GM23248 (cell line): ENCODE results near the gene SNAPC1. TPM values are rescaled to one million over a fixed set of nuclear protein-coding genes. Genes with fewer than 3 reads are reported as not detected.

ENCODE experiments used
- DNase-seq: peaks from one replicate; pipeline ENCODE4 v3.0.0-alpha.2; 2015
- H2AFZ ChIP-seq: fragments of 200-600 bp; sonication (generic); 2 replicates; pipeline ENCODE4 v1.6.1; 2016; ENCODE audit warnings: antibody characterized with exemption
- H3F3A ChIP-seq: fragments of 200-600 bp; sonication (generic); 2 replicates; pipeline ENCODE4 v1.6.1; 2016; ENCODE audit warnings: mild to moderate bottlenecking, antibody characterized with exemption, mixed run types; ENCODE audit not compliant: insufficient read depth
- H3K27ac ChIP-seq: fragments of 200-600 bp; sonication (generic); 2 replicates; pipeline ENCODE4 v1.5.1; 2016; ENCODE audit warnings: mild to moderate bottlenecking
- H3K27me3 ChIP-seq: fragments of 200-600 bp; sonication (generic); replicated peaks from 2 replicates; pipeline ENCODE4 v1.6.1; 2016; ENCODE audit warnings: mild to moderate bottlenecking; ENCODE audit not compliant: insufficient read depth
- H3K36me3 ChIP-seq: fragments of 200-600 bp; sonication (generic); 2 replicates; pipeline ENCODE4 v1.6.1; 2016; ENCODE audit warnings: low read depth, mild to moderate bottlenecking
- H3K4me1 ChIP-seq: fragments of 200-600 bp; sonication (generic); 2 replicates; pipeline ENCODE4 v1.6.1; 2016; ENCODE audit warnings: mild to moderate bottlenecking; ENCODE audit not compliant: insufficient read depth
- H3K4me2 ChIP-seq: fragments of 200-600 bp; sonication (generic); one replicate; pipeline ENCODE4 v1.6.1; 2016; ENCODE audit warnings: mild to moderate bottlenecking; ENCODE audit not compliant: unreplicated experiment
- H3K4me3 ChIP-seq: fragments of 200-600 bp; sonication (generic); 2 replicates; pipeline ENCODE4 v1.5.1; 2016; ENCODE audit warnings: mild to moderate bottlenecking
- H3K79me2 ChIP-seq: fragments of 200-600 bp; sonication (generic); 2 replicates; pipeline ENCODE4 v1.6.1; 2016; ENCODE audit warnings: mild to moderate bottlenecking; ENCODE audit not compliant: insufficient read depth
- H3K9ac ChIP-seq: fragments of 200-600 bp; sonication (generic); 2 replicates; pipeline ENCODE4 v1.6.1; 2016; ENCODE audit warnings: mild to moderate bottlenecking
- H3K9me2 ChIP-seq: fragments of 200-600 bp; sonication (generic); 2 replicates; pipeline ENCODE4 v1.6.1; 2016; ENCODE audit warnings: mixed run types, mild to moderate bottlenecking, moderate library complexity; ENCODE audit not compliant: insufficient read depth
- H3K9me3 ChIP-seq: fragments of 200-600 bp; sonication (generic); one replicate; pipeline ENCODE4 v1.6.1; 2017; ENCODE audit warnings: low read depth
- H4K20me1 ChIP-seq: fragments of 200-600 bp; sonication (generic); 2 replicates; pipeline ENCODE4 v1.6.0; 2016; ENCODE audit not compliant: insufficient read depth
- EZH2 ChIP-seq: fragments of 200-600 bp; sonication (generic); IDR thresholded peaks from 2 replicates; pipeline ENCODE4 v1.6.1; 2018; ENCODE audit warnings: antibody characterized with exemption, mild to moderate bottlenecking; ENCODE audit not compliant: insufficient read depth, poor library complexity, severe bottlenecking
- EZH2phosphoT487 ChIP-seq: fragments of 200-600 bp; sonication (generic); IDR thresholded peaks from 2 replicates; pipeline ENCODE4 v1.6.1; 2018; ENCODE audit warnings: antibody characterized with exemption, moderate library complexity, mild to moderate bottlenecking, low read depth; ENCODE audit not compliant: insufficient read depth
- WGBS, 2 experiments: methylation state at CpG; one replicate each; pipeline ENCODE4 v1.1.6; 2015 to 2017; ENCODE audit warnings: low lambda C conversion rate in 2 of 2, low coverage in 1 of 2; ENCODE audit errors: missing lambda C conversion rate in 2 of 2; 5-methylcytosine and 5-hydroxymethylcytosine counted together
- in situ Hi-C: fragments of 300-500 bp; cut with MboI; formaldehyde crosslinking; loops from 2 replicates; pipeline ENCODE4 v1.15.0; 2020
- polyA plus RNA-seq: library from polyadenylated mRNA; unstranded; fragments of >200 nt; fragmentation: Nextera tagmentation; extraction: Ambion mirVana; gene quantifications from 2 replicates; pipeline ENCODE4 v1.2.1, GENCODE V29; 2016
- total RNA-seq: library from RNA; depleted of rRNA; stranded (reverse); fragments of >200 nt; shearing (Covaris generic); gene quantifications from 2 replicates; pipeline ENCODE4 v1.2.3, GENCODE V29; 2014

The SNAPC1 gene
- total and polyA plus RNA-seq, 2 experiments from 2014 or later = 35.9 to 41.6 TPM

- H3K4me2 ChIP-seq = peak overlapping the region; percentile 66
- H3K36me3 ChIP-seq = peaks cover 89% of the 10 kb centered on the region
- H2AFZ ChIP-seq = no peak overlapping the region
- H4K20me1 ChIP-seq = peaks cover 5% of the 10 kb centered on the region; the same call in 1 of the 2 replicates
- H3K4me1 ChIP-seq = peaks cover 52% of the 10 kb centered on the region
- H3K27me3 ChIP-seq = no peaks in the 10 kb centered on the region
- H3K9ac ChIP-seq = peak overlapping the region; percentile 65
- peak overlapping the region; percentile 66 for H3K4me3 ChIP-seq
- peak overlapping the region; percentile 75 for H3K27ac ChIP-seq
- H3K79me2 ChIP-seq = peaks cover 88% of the 10 kb centered on the region
- no peaks in the 10 kb centered on the region for H3K9me2 ChIP-seq
- in situ Hi-C loops = no loop called here
- no peak for DNase-seq
- H3F3A ChIP-seq = peaks cover 97% of the 10 kb centered on the region
- no peak for TF ChIP-seq EZH2
- no peak for TF ChIP-seq EZH2phosphoT487
- no peaks in the 10 kb centered on the region for H3K9me3 ChIP-seq
Measured at GRCh38 chr14:61746881-61747280, 15.3 kb upstream of the SNAPC1 start.

- peak; percentile 54 for DNase-seq
- peak overlapping the region; percentile 66 for H3K4me3 ChIP-seq
- H3K27ac ChIP-seq = peak overlapping the region; percentile 75
- H3K9me2 ChIP-seq = no peaks in the 10 kb centered on the region
- H3K9ac ChIP-seq = peak overlapping the region; percentile 65
- H3K79me2 ChIP-seq = peaks cover 84% of the 10 kb centered on the region
- in situ Hi-C loops = no loop called here
- no peaks in the 10 kb centered on the region for H3K9me3 ChIP-seq
- H3K27me3 ChIP-seq = no peaks in the 10 kb centered on the region
- H3K4me2 ChIP-seq = peak overlapping the region; percentile 66
- TF ChIP-seq EZH2phosphoT487 (no peak), EZH2 (no peak)
- H2AFZ ChIP-seq = no peak overlapping the region
- H3F3A ChIP-seq = peaks cover 97% of the 10 kb centered on the region
- WGBS, 2 experiments = 76 to 78% methylated on average over 3 of the region's 3 CpGs
- peaks cover 56% of the 10 kb centered on the region for H3K4me1 ChIP-seq
- peaks cover 88% of the 10 kb centered on the region for H3K36me3 ChIP-seq
- peaks cover 5% of the 10 kb centered on the region; the same call in 1 of the 2 replicates for H4K20me1 ChIP-seq
Measured at GRCh38 chr14:61747342-61747741, 14.9 kb upstream of the SNAPC1 start.

GRCh38 chr14:61749264-61749663, 13.0 kb upstream of the SNAPC1 start:
- Histone ChIP-seq H3K9me3 (no peaks in the 10 kb centered on the region), H3K4me3 (peak overlapping the region; percentile 66), H3K9ac (peak overlapping the region; percentile 65), H3F3A (peaks cover 97% of the 10 kb centered on the region), H3K4me1 (peaks cover 76% of the 10 kb centered on the region), H3K9me2 (no peaks in the 10 kb centered on the region), H3K4me2 (peak overlapping the region; percentile 66), H3K27me3 (no peaks in the 10 kb centered on the region), H2AFZ (no peak overlapping the region), H3K27ac (peak overlapping the region; percentile 75), H3K79me2 (peaks cover 64% of the 10 kb centered on the region), H3K36me3 (peaks cover 77% of the 10 kb centered on the region), H4K20me1 (no peaks in the 10 kb centered on the region; the same call in 1 of the 2 replicates)
- DNase-seq = peak; percentile 70
- WGBS, 2 experiments = 34 to 38% methylated on average over 3 of the region's 3 CpGs
- in situ Hi-C loops = no loop called here
- no peak for TF ChIP-seq EZH2phosphoT487
- no peak for TF ChIP-seq EZH2

- in situ Hi-C loops = loop anchor here (25.0 kb wide), 1 partner anchor 288 kb away; no protein-coding TSS in a partner anchor
- Histone ChIP-seq H3K4me1 (peaks cover 82% of the 10 kb centered on the region), H3F3A (peaks cover 97% of the 10 kb centered on the region), H2AFZ (no peak overlapping the region), H3K9ac (peak overlapping the region; percentile 65), H3K27ac (peak overlapping the region; percentile 75), H3K79me2 (peaks cover 58% of the 10 kb centered on the region), H4K20me1 (no peaks in the 10 kb centered on the region; the same call in 1 of the 2 replicates), H3K9me2 (no peaks in the 10 kb centered on the region), H3K36me3 (peaks cover 71% of the 10 kb centered on the region), H3K4me2 (peak overlapping the region; percentile 66), H3K9me3 (no peaks in the 10 kb centered on the region), H3K4me3 (peak overlapping the region; percentile 66), H3K27me3 (no peaks in the 10 kb centered on the region)
- 56 to 57% methylated on average over 3 of the region's 3 CpGs for WGBS, 2 experiments
- TF ChIP-seq EZH2phosphoT487 (no peak), EZH2 (no peak)
- peak; percentile 49 for DNase-seq
Measured at GRCh38 chr14:61749867-61750266, 12.4 kb upstream of the SNAPC1 start.
